H9 (cell line): Measurements from ENCODE around the gene ARHGEF35. TPM values are rescaled to one million over a fixed set of nuclear protein-coding genes. Genes with fewer than 3 reads are reported as not detected.
"Not testable (repeated sequence)": the region's sequence is repeated elsewhere in the genome, so short reads cannot be mapped to it uniquely, and the experiment has no call there.

Source experiments
- DNase-seq: peaks from one replicate; pipeline ENCODE4 v3.0.0-alpha.2; 2017
- H2AFZ ChIP-seq: one replicate; pipeline ENCODE4 v1.6.1; 2013; ENCODE audit warnings: mild to moderate bottlenecking, low read length, control low read depth, moderate library complexity
- H2AK5ac ChIP-seq: 2 replicates; pipeline ENCODE4 v1.6.1; 2013; ENCODE audit warnings: low read length, control low read depth, mixed read lengths; ENCODE audit not compliant: insufficient read length
- H2BK120ac ChIP-seq: one replicate; pipeline ENCODE4 v1.6.1; 2013; ENCODE audit warnings: low read depth, mild to moderate bottlenecking, low read length, control low read depth, inconsistent platforms; ENCODE audit not compliant: poor library complexity, severe bottlenecking
- H2BK12ac ChIP-seq: 2 replicates; pipeline ENCODE4 v1.6.1; 2013; ENCODE audit warnings: low read length, control low read depth, mixed read lengths, low read depth; ENCODE audit not compliant: insufficient read length
- H2BK15ac ChIP-seq: 2 replicates; pipeline ENCODE4 v1.6.1; 2013; ENCODE audit warnings: low read depth, low read length, control low read depth
- H2BK20ac ChIP-seq: one replicate; pipeline ENCODE4 v1.6.1; 2013; ENCODE audit warnings: low read depth, mild to moderate bottlenecking, low read length, control low read depth, inconsistent platforms; ENCODE audit not compliant: poor library complexity, severe bottlenecking
- H2BK5ac ChIP-seq: 2 replicates; pipeline ENCODE4 v1.6.1; 2013; ENCODE audit warnings: low read length, control low read depth, mixed read lengths; ENCODE audit not compliant: insufficient read length
- H3K14ac ChIP-seq: 2 replicates; pipeline ENCODE4 v1.6.1; 2013; ENCODE audit warnings: low read length, control low read depth; ENCODE audit not compliant: insufficient read depth
- H3K18ac ChIP-seq: 2 replicates; pipeline ENCODE4 v1.6.1; 2013; ENCODE audit warnings: low read depth, mild to moderate bottlenecking, mixed read lengths, low read length, control low read depth; ENCODE audit not compliant: insufficient read length
- H3K23ac ChIP-seq: 2 replicates; pipeline ENCODE4 v1.6.1; 2013; ENCODE audit warnings: low read length, control low read depth, mixed read lengths, low read depth; ENCODE audit not compliant: insufficient read length
- H3K23me2 ChIP-seq: 2 replicates; pipeline ENCODE4 v1.6.1; 2013; ENCODE audit warnings: low read depth, mild to moderate bottlenecking, mixed read lengths, low read length, control low read depth; ENCODE audit not compliant: insufficient read length, poor library complexity, severe bottlenecking
- H3K27ac ChIP-seq: 2 replicates; pipeline ENCODE4 v1.5.1; 2013; ENCODE audit warnings: low read length, control low read depth, mixed read lengths, low read depth; ENCODE audit not compliant: insufficient read length
- H3K27me3 ChIP-seq: 2 replicates; pipeline ENCODE4 v1.6.1; 2013; ENCODE audit warnings: low read length, control low read depth, inconsistent platforms; ENCODE audit not compliant: insufficient read depth
- H3K4ac ChIP-seq: 2 replicates; pipeline ENCODE4 v1.6.1; 2013; ENCODE audit warnings: low read depth, mild to moderate bottlenecking, control low read depth, inconsistent platforms, low read length, moderate library complexity
- H3K4me1 ChIP-seq: 2 replicates; pipeline ENCODE4 v1.6.1; 2013; ENCODE audit warnings: low read length, control low read depth, inconsistent platforms; ENCODE audit not compliant: insufficient read depth
- H3K4me2 ChIP-seq: 2 replicates; pipeline ENCODE4 v1.6.1; 2013; ENCODE audit warnings: low read length, control low read depth, mixed read lengths; ENCODE audit not compliant: insufficient read length, insufficient read depth
- H3K56ac ChIP-seq: 2 replicates; pipeline ENCODE4 v1.6.1; 2013; ENCODE audit warnings: low read depth, mild to moderate bottlenecking, mixed read lengths, low read length, control low read depth; ENCODE audit not compliant: insufficient read length
- H3K79me1 ChIP-seq: 2 replicates; pipeline ENCODE4 v1.6.1; 2013; ENCODE audit warnings: low read depth, mild to moderate bottlenecking, moderate library complexity, low read length, control low read depth, inconsistent platforms; ENCODE audit not compliant: insufficient read depth, poor library complexity, severe bottlenecking
- H3K79me2 ChIP-seq: 2 replicates; pipeline ENCODE4 v1.6.1; 2013; ENCODE audit warnings: low read length, control low read depth, inconsistent platforms; ENCODE audit not compliant: insufficient read depth
- H3K9ac ChIP-seq: 2 replicates; pipeline ENCODE4 v1.6.1; 2013; ENCODE audit warnings: low read length, control low read depth, mixed read lengths; ENCODE audit not compliant: insufficient read length; ENCODE audit errors: extremely low read depth
- H3K9me3 ChIP-seq: one replicate; pipeline ENCODE4 v1.6.1; 2013; ENCODE audit warnings: low read depth, low read length, inconsistent platforms; ENCODE audit not compliant: control insufficient read depth
- H3T11ph ChIP-seq: one replicate; pipeline ENCODE4 v1.6.1; 2013; ENCODE audit warnings: mild to moderate bottlenecking, low read length, control low read depth, inconsistent platforms
- H4K20me1 ChIP-seq: one replicate; pipeline ENCODE4 v1.6.1; 2013; ENCODE audit not compliant: control insufficient read depth, insufficient read length, insufficient read depth
- H4K5ac ChIP-seq: 2 replicates; pipeline ENCODE4 v1.6.1; 2013; ENCODE audit warnings: low read depth, mild to moderate bottlenecking, mixed read lengths, low read length, control low read depth; ENCODE audit not compliant: insufficient read length
- H4K8ac ChIP-seq: replicated peaks from 2 replicates; pipeline ENCODE4 v1.6.1; 2013; ENCODE audit warnings: low read length, control low read depth, mixed read lengths, low read depth; ENCODE audit not compliant: insufficient read length
- H4K91ac ChIP-seq: 2 replicates; pipeline ENCODE4 v1.6.1; 2013; ENCODE audit warnings: low read depth, mild to moderate bottlenecking, moderate library complexity, mixed read lengths, low read length, control low read depth; ENCODE audit not compliant: insufficient read length
- H3K27ac Mint-ChIP-seq, 3 experiments: 2 replicates in 2 of 3; 3 replicates in 1 of 3; pipeline ENCODE4 v1.8.0; 2020 to 2021; ENCODE audit warnings: mixed read lengths in 3 of 3, mild to moderate bottlenecking in 1 of 3, moderate library complexity in 1 of 3
- H3K27me3 Mint-ChIP-seq: 2 replicates; pipeline ENCODE4 v1.8.0; 2021; ENCODE audit warnings: low read depth, mild to moderate bottlenecking, moderate library complexity, mixed read lengths
- H3K36me3 Mint-ChIP-seq, 3 experiments: 2 replicates in 2 of 3; 3 replicates in 1 of 3; pipeline ENCODE4 v1.8.0; 2020 to 2021; ENCODE audit warnings: low read depth in 3 of 3, mixed read lengths in 3 of 3; ENCODE audit not compliant: insufficient read depth in 1 of 3
- H3K4me1 Mint-ChIP-seq, 2 experiments: 2 replicates each; pipeline ENCODE4 v1.8.0; 2020; ENCODE audit warnings: mixed read lengths in 2 of 2
- H3K4me3 Mint-ChIP-seq, 2 experiments: 2 replicates in 1 of 2; 3 replicates in 1 of 2; pipeline ENCODE4 v1.8.0; 2020 to 2021; ENCODE audit warnings: mild to moderate bottlenecking in 2 of 2, mixed read lengths in 2 of 2, moderate library complexity in 1 of 2
- H3K9me3 Mint-ChIP-seq, 2 experiments: 2 replicates in 1 of 2; 3 replicates in 1 of 2; pipeline ENCODE4 v1.8.0; 2020; ENCODE audit warnings: mild to moderate bottlenecking in 2 of 2, mixed read lengths in 2 of 2, moderate library complexity in 1 of 2
- WGBS: extraction: QIAGEN DNeasy Blood & Tissue Kit; methylation state at CpG from one replicate; pipeline ENCODE4 v1.1.7; 2013; ENCODE audit warnings: missing lambda C conversion rate, low lambda C conversion rate, mixed read lengths; ENCODE audit not compliant: insufficient read length; ENCODE audit errors: extremely low coverage; 5-methylcytosine and 5-hydroxymethylcytosine counted together
- total RNA-seq: library from RNA; stranded (reverse); gene quantifications from 2 replicates; pipeline ENCODE4 v1.2.1, GENCODE V29; 2021

ARHGEF35 gene
- total RNA-seq, 1 experiment from 2014 or later, result 18.6 TPM

DNA sequence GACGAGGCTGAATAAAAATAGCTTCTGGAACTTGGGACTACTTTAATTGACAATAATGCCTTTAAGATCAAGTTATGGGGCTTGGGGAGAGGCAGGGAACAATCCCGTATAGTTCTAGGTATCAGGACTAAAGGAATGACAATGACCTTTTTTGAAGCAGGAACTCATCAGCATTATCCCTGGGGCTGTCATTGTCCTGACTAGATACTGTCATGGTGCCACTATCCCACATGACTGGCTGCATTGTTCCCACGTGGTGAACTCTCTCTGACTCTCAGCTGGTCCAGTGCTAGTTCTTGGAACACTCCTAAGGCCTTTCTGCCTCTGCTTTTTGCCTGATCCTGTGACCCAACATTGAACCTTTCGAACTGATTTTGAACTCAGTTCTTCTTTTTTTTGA lies 3.3 kb upstream of the ARHGEF35 start:
- not testable (repeated sequence) for H4K5ac ChIP-seq, H3K4ac ChIP-seq, H2AFZ ChIP-seq, H3K18ac ChIP-seq, H3K23me2 ChIP-seq, H3K4me1 ChIP-seq, H3K79me2 ChIP-seq, H3K4me1 Mint-ChIP-seq, H4K20me1 ChIP-seq, H3K27me3 ChIP-seq, H2BK20ac ChIP-seq, H2BK120ac ChIP-seq, H3K36me3 Mint-ChIP-seq, H3K23ac ChIP-seq, H3K14ac ChIP-seq, H3K56ac ChIP-seq, H3K79me1 ChIP-seq, H3K9me3 ChIP-seq, H3K27me3 Mint-ChIP-seq, H3K4me3 Mint-ChIP-seq, H3K4me2 ChIP-seq, H2BK12ac ChIP-seq, DNase-seq, H3T11ph ChIP-seq, H3K27ac ChIP-seq, H2BK15ac ChIP-seq, H4K8ac ChIP-seq, H3K9me3 Mint-ChIP-seq, H2BK5ac ChIP-seq, H3K27ac Mint-ChIP-seq, H4K91ac ChIP-seq, H3K9ac ChIP-seq, H2AK5ac ChIP-seq
- no CpG with 5 or more reads among the region's 4 CpGs for WGBS

DNA sequence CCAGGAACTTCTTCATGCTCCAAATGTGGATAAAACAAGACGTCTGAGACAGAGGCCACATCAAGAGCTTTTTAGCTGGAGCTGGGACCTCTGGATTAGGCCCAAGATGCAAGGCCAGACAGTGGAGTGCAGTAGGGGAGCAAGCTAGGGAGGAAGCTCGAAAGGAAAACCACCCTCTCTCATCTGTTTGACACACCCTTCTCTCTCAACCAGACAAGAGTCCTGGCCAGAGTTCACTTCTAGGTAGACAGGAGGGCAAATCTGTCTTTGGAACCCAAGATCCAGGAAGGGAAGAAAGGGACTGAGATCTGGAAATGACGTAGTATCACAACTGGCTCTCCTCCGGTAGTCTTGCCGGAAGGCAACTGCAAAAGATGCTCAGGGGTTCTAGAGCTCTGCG lies 1.2 kb downstream of the ARHGEF35 start:
- not testable (repeated sequence) for DNase-seq, H2BK15ac ChIP-seq, H3K56ac ChIP-seq, H2AFZ ChIP-seq, H4K91ac ChIP-seq, H3K18ac ChIP-seq, H3K27me3 ChIP-seq, H3K27ac Mint-ChIP-seq, H3K9me3 ChIP-seq, H3K14ac ChIP-seq, H3K4me1 Mint-ChIP-seq, H3K23me2 ChIP-seq, H2BK5ac ChIP-seq, H2BK20ac ChIP-seq, H3K36me3 Mint-ChIP-seq, H3K9me3 Mint-ChIP-seq, H4K5ac ChIP-seq, H3K4me1 ChIP-seq, H3K4me2 ChIP-seq, H3K9ac ChIP-seq, H4K20me1 ChIP-seq, H3K27ac ChIP-seq, H3K79me1 ChIP-seq, H3T11ph ChIP-seq, H3K23ac ChIP-seq, H2AK5ac ChIP-seq, H4K8ac ChIP-seq, H2BK12ac ChIP-seq, H2BK120ac ChIP-seq, H3K4ac ChIP-seq, H3K79me2 ChIP-seq, H3K27me3 Mint-ChIP-seq, H3K4me3 Mint-ChIP-seq
- WGBS, result no CpG with 5 or more reads among the region's 6 CpGs
